Upper lobe of left lung (tissue), 4 donors: ENCODE data around the gene TNNI2.

Source experiments
- CTCF ChIP-seq, 6 experiments: fragments of 450-650 bp in 4 of 6; fragments of 200-600 bp in 2 of 6; sonication (generic) in 2 of 6; IDR thresholded peaks; one replicate each; pipeline ENCODE4 v1.5.1; 2016 to 2019; ENCODE audit warnings: antibody characterized with exemption in 6 of 6
- POLR2A ChIP-seq, 4 donors: fragments of 450-650 bp; IDR thresholded peaks; one replicate each; pipeline ENCODE4 v1.5.1; 2016 to 2017; ENCODE audit warnings: antibody characterized with exemption in 4 of 4, mild to moderate bottlenecking in 2 of 4
- POLR2AphosphoS5 ChIP-seq, 2 donors: sonication (generic); formaldehyde crosslinking; IDR thresholded peaks; one replicate each; pipeline ENCODE4 v1.5.1; 2017; ENCODE audit warnings: antibody characterized with exemption in 2 of 2

- TF ChIP-seq POLR2AphosphoS5 (IDR thresholded peaks at IDR 0.05) = no peak
- no peak for TF ChIP-seq CTCF (IDR thresholded peaks at IDR 0.05)
- TF ChIP-seq POLR2A (IDR thresholded peaks at IDR 0.05) = no peak
These were observed 15.6 kb downstream of the TNNI2 start for GRCh38 chr11:1854132-1854948.
